Gastrocnemius medialis (tissue), 4 donors: ENCODE data around the gene FXYD2. TPM values are rescaled to one million over a fixed set of nuclear protein-coding genes. Genes with fewer than 3 reads are reported as not detected.

Source experiments
- ATAC-seq, 2 donors: fragments of 150-250 bp; one replicate each; pipeline ENCODE4 v1.9.1; 2016
- DNase-seq, 2 donors: peaks; one replicate each; pipeline ENCODE4 v3.0.0-alpha.2; 2019
- H3K27ac ChIP-seq, 4 donors: fragments of 200-600 bp; sonication (generic); 1 replicate in 1 of 4; 2 replicates in 3 of 4; pipeline ENCODE4 v1.5.1; 2016 to 2018; ENCODE audit warnings: mild to moderate bottlenecking in 2 of 4, moderate library complexity in 1 of 4
- H3K27me3 ChIP-seq, 3 donors: fragments of 200-600 bp; sonication (generic) in 2 of 3; 1 replicate in 1 of 3; 2 replicates in 2 of 3; pipeline versions ENCODE4 v1.5.1 to v1.6.0; 2016 to 2019; ENCODE audit warnings: mild to moderate bottlenecking in 1 of 3, moderate library complexity in 1 of 3
- H3K36me3 ChIP-seq, 2 donors: fragments of 200-600 bp; sonication (generic) in 1 of 2; one replicate each; pipeline ENCODE4 v1.5.1; 2017 to 2018
- H3K4me1 ChIP-seq, 2 donors: fragments of 200-600 bp; sonication (generic) in 1 of 2; one replicate each; pipeline ENCODE4 v1.5.1; 2016 to 2017; ENCODE audit warnings: mild to moderate bottlenecking in 2 of 2
- H3K4me3 ChIP-seq, 4 donors: fragments of 200-600 bp; sonication (generic) in 3 of 4; 1 replicate in 1 of 4; 2 replicates in 3 of 4; pipeline ENCODE4 v1.5.1; 2016 to 2019; ENCODE audit warnings: mild to moderate bottlenecking in 2 of 4
- H3K9me3 ChIP-seq, 3 donors: fragments of 200-600 bp; sonication (generic) in 2 of 3; 1 replicate in 1 of 3; 2 replicates in 2 of 3; pipeline ENCODE4 v1.5.1; 2016 to 2019
- CTCF ChIP-seq, 5 experiments: fragments of 450-650 bp in 3 of 5; fragments of 200-600 bp in 2 of 5; sonication (generic) in 2 of 5; IDR thresholded peaks in 4 of 5; conservative IDR thresholded peaks in 1 of 5; 1 replicate in 4 of 5; 2 replicates in 1 of 5; pipeline ENCODE4 v1.5.1; 2016 to 2019; ENCODE audit warnings: antibody characterized with exemption in 5 of 5, mild to moderate bottlenecking in 3 of 5, moderate library complexity in 3 of 5
- POLR2A ChIP-seq, 2 donors: fragments of 450-650 bp; IDR thresholded peaks; one replicate each; pipeline ENCODE4 v1.6.1; 2017; ENCODE audit warnings: antibody characterized with exemption in 2 of 2, mild to moderate bottlenecking in 2 of 2, moderate library complexity in 2 of 2
- in situ Hi-C, 4 donors: fragments of 200-750 bp; cut with MboI; loops; one replicate each; pipeline versions ENCODE4 v1.15.0 to v1.8.0; 2017; ENCODE audit warnings: low sequenced_read_pairs in 4 of 4
- intact Hi-C: fragments of 100-400 bp; cut with DNase I; formaldehyde crosslinking; loops from one replicate; pipeline ENCODE4 v1.15.1; 2023; ENCODE audit warnings: low total_unique reads
- total RNA-seq, 4 donors: library from RNA; depleted of rRNA; stranded (reverse); fragments of >200 nt; gene quantifications; one replicate each; pipeline versions ENCODE4 v1.1.0 to v1.2.3, GENCODE V29; 2016

FXYD2 gene
- total RNA-seq, 4 donors from 2014 or later, result 0.87 TPM; not detected in 3

GRCh38 chr11:117786135-117786870 lies 38.2 kb downstream of the FXYD2 start:
- TF ChIP-seq CTCF (IDR thresholded peaks at IDR 0.05 in 4 of 5, conservative IDR thresholded peaks at IDR 0.05 in 1 of 5), result no peak
- TF ChIP-seq POLR2A (IDR thresholded peaks at IDR 0.05), result no peak
- in situ Hi-C loops (no loop called here), intact Hi-C loops (no loop called here)
- Histone ChIP-seq H3K27me3 (peaks cover 0 to 20% (median 4%) of the 10 kb centered on the region in 3 donors), H3K4me3 (no peak overlapping the region), H3K36me3 (no peaks in the 10 kb centered on the region), H3K9me3 (no peaks in the 10 kb centered on the region), H3K27ac (no peak overlapping the region), H3K4me1 (no peaks in the 10 kb centered on the region)
- DNase-seq (no peak), ATAC-seq (no peak)

GRCh38 chr11:117782101-117782500 lies 42.4 kb downstream of the FXYD2 start:
- H3K27me3 ChIP-seq, result peaks cover 0 to 26% (median 4%) of the 10 kb centered on the region in 3 donors
- TF ChIP-seq POLR2A (IDR thresholded peaks at IDR 0.05) (no peak), CTCF (IDR thresholded peaks at IDR 0.05 in 4 of 5, conservative IDR thresholded peaks at IDR 0.05 in 1 of 5) (no peak)
- no peak overlapping the region for H3K27ac ChIP-seq
- no peak for DNase-seq
- H3K36me3 ChIP-seq, result no peaks in the 10 kb centered on the region
- intact Hi-C loops (no loop called here), in situ Hi-C loops (no loop called here)
- H3K9me3 ChIP-seq, result no peaks in the 10 kb centered on the region
- no peak overlapping the region for H3K4me3 ChIP-seq
- ATAC-seq, result no peak
- H3K4me1 ChIP-seq, result no peaks in the 10 kb centered on the region

- DNase-seq, result no peak
- H3K4me1 ChIP-seq, result no peaks in the 10 kb centered on the region
- TF ChIP-seq POLR2A (IDR thresholded peaks at IDR 0.05), result no peak
- no peak for TF ChIP-seq CTCF (IDR thresholded peaks at IDR 0.05 in 4 of 5, conservative IDR thresholded peaks at IDR 0.05 in 1 of 5)
- ATAC-seq, result no peak
- H3K27me3 ChIP-seq, result peaks cover 0 to 24% (median 4%) of the 10 kb centered on the region in 3 donors
- in situ Hi-C loops (no loop called here), intact Hi-C loops (no loop called here)
- H3K27ac ChIP-seq, result no peak overlapping the region
- H3K4me3 ChIP-seq, result no peak overlapping the region
- no peaks in the 10 kb centered on the region for H3K36me3 ChIP-seq
- H3K9me3 ChIP-seq, result no peaks in the 10 kb centered on the region
Observed at GRCh38 chr11:117781627-117782026, 42.9 kb downstream of the FXYD2 start.

GRCh38 chr11:117780456-117780855 lies 44.1 kb downstream of the FXYD2 start:
- no peaks in the 10 kb centered on the region for H3K9me3 ChIP-seq
- TF ChIP-seq CTCF (IDR thresholded peaks at IDR 0.05 in 4 of 5, conservative IDR thresholded peaks at IDR 0.05 in 1 of 5) (no peak), POLR2A (IDR thresholded peaks at IDR 0.05) (no peak)
- intact Hi-C loops, result no loop called here

More at GRCh38 chr11:117780456-117780855, 44.1 kb downstream of the FXYD2 start:
- H3K27ac ChIP-seq, result no peak overlapping the region
- no peak for ATAC-seq
- no peaks in the 10 kb centered on the region for H3K4me1 ChIP-seq
- peaks cover 0 to 19% (median 2%) of the 10 kb centered on the region in 3 donors for H3K27me3 ChIP-seq
- no peak for DNase-seq
- H3K36me3 ChIP-seq, result no peaks in the 10 kb centered on the region
- no peak overlapping the region for H3K4me3 ChIP-seq
- in situ Hi-C loops, result no loop called here
